ENCODE data around the gene NOL12.

NOL12 gene

DNA sequence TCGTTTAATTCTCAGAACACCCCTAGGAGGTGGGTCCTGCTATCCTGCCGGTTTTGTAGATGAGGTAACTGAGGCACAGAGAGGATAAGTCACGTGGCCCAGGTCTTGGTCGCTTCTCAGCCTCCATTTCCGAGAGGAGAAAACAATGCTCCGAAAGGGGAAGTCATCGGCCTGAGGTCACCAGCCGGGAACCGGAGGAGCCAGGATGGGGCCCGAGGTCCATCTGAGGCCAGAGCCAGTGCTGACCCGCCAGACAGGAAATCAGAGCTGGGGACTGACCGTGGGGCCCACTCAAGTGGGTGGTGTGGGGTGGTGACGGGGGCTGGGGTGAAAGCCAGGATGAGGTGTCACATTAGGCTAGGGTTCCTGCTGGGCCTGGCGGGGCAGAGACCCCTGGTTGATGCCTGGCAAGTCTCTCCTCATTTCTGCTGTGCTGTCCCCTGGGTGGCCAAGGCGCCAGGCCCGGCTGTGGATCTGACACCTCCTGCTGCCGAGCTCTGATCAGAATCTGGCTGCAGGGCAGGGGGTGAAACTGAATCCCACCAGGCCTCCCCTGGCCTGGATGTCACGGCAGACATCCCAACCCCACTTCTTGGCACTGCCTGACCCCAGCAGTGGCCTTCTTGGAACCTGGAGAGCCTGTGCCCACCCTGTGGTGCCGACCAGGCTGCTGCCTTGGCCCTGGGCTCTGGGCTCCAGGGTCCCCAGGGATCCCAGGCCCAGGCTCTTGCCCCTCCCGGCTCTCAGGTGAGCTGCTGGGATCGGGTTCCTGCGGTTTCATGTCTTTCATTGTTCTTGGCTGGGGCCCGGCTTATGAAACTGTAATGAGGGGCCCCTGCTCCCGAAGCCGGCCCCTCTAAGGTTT lies 22.7 kb downstream of the NOL12 start:
- no peak for DNase-seq (ENCODE audit: low read depth)
- H3K4me3 ChIP-seq (ENCODE audit: low read depth, low read length): no peak overlapping the region
- TF ChIP-seq CTCF (IDR thresholded peaks at IDR 0.05; ENCODE audit: low read depth, low read length, missing control alignments): no peak

GRCh38 chr22:37709445-37709765 lies 23.3 kb downstream of the NOL12 start:
- DNase-seq (ENCODE audit: low read depth): no peak
- TF ChIP-seq CTCF (IDR thresholded peaks at IDR 0.05; ENCODE audit: low read depth, low read length, missing control alignments): no peak
- H3K4me3 ChIP-seq (ENCODE audit: low read depth, low read length): no peak overlapping the region

DNA sequence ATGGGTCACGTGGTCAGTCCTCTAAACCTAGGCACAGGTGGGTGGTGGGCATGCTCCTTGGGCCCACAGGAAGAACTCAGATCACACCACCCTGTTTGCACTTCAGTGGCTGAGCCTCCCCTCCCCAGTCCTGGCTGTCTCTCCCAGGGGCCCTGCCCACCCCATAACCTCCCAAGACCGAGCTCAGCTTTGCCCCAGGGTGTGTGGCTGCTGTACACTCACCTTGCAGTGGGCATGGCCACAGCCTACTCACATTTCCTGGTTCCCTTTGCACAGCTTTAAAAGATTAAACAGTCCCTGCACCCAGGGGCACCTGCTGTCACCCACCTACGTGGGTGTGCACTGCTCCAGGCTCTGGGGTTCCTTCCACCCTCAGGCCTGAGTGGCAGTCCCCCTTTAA lies 24.5 kb downstream of the NOL12 start:
- no peak overlapping the region for H3K4me3 ChIP-seq (ENCODE audit: low read depth, low read length)
- no peak for TF ChIP-seq CTCF (IDR thresholded peaks at IDR 0.05; ENCODE audit: low read depth, low read length, missing control alignments)
- DNase-seq (ENCODE audit: low read depth): no peak

GRCh38 chr22:37711490-37711889 lies 25.3 kb downstream of the NOL12 start:
- no peak for DNase-seq (ENCODE audit: low read depth)
- no peak for TF ChIP-seq CTCF (IDR thresholded peaks at IDR 0.05; ENCODE audit: low read depth, low read length, missing control alignments)
- no peak overlapping the region for H3K4me3 ChIP-seq (ENCODE audit: low read depth, low read length)

- H3K4me3 ChIP-seq (ENCODE audit: low read depth, low read length): no peak overlapping the region
- DNase-seq (ENCODE audit: low read depth): no peak
- no peak for TF ChIP-seq CTCF (IDR thresholded peaks at IDR 0.05; ENCODE audit: low read depth, low read length, missing control alignments)
Measured at GRCh38 chr22:37713761-37714160, 27.6 kb downstream of the NOL12 start.

GRCh38 chr22:37714634-37715033 lies 28.5 kb downstream of the NOL12 start:
- no peak for DNase-seq (ENCODE audit: low read depth)
- H3K4me3 ChIP-seq (ENCODE audit: low read depth, low read length): no peak overlapping the region
- no peak for TF ChIP-seq CTCF (IDR thresholded peaks at IDR 0.05; ENCODE audit: low read depth, low read length, missing control alignments)

DNA sequence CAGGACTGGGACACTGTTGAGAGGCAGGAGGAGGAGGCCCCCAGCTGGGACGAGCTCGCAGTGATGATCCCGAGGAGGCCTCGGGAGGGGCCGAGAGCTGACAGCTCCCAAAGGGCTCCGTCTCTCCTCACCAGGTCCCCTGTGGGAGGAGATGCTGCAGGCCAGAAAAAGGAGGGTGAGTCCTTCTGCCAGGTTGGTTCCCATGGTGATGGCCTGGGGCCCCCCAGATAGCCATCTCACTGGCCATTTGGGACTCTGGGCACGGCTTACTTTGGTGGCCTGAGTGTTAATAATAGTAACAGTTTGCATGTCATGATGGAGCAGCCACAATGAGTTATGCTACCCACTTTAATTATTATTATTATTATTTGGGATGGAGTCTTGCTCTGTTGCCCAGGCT lies 29.6 kb downstream of the NOL12 start:
- no peak for DNase-seq (ENCODE audit: low read depth)
- TF ChIP-seq CTCF (IDR thresholded peaks at IDR 0.05; ENCODE audit: low read depth, low read length, missing control alignments): no peak
- H3K4me3 ChIP-seq (ENCODE audit: low read depth, low read length): no peak overlapping the region
